ENCODE data around the gene INF2.

- no peak for TF ChIP-seq ZFP30 (CRISPR knock-in tag; IDR thresholded peaks at IDR 0.05)
- TF ChIP-seq SNAI2 (CRISPR knock-in tag; IDR thresholded peaks at IDR 0.05) = no peak
- no peak for TF ChIP-seq ESRRG (CRISPR knock-in tag; IDR thresholded peaks at IDR 0.05)
- TF ChIP-seq ZNF565 (CRISPR knock-in tag; conservative IDR thresholded peaks at IDR 0.05; ENCODE audit: low read depth) = no peak
- no peak for TF ChIP-seq TOX (CRISPR knock-in tag; IDR thresholded peaks at IDR 0.05; ENCODE audit: borderline replicate concordance)
- TF ChIP-seq CREB5 (CRISPR knock-in tag; IDR thresholded peaks at IDR 0.05; ENCODE audit: low read depth) = no peak
- no peak for TF ChIP-seq POU6F1 (CRISPR knock-in tag; IDR thresholded peaks at IDR 0.05; ENCODE audit: borderline replicate concordance, low read depth)
- no peak for TF ChIP-seq ZFP3 (CRISPR knock-in tag; IDR thresholded peaks at IDR 0.05)
- TF ChIP-seq PATZ1 (CRISPR knock-in tag; IDR thresholded peaks at IDR 0.05; ENCODE audit: borderline replicate concordance) = no peak
Measured at GRCh38 chr14:104766863-104767633, 77.6 kb downstream of the INF2 start.

All from SK-N-SH treated with all-trans-retinoic acid at 6 μM for 48 hours (cell line).